ENCODE measurements around the gene IPP. TPM values are rescaled to one million over a fixed set of nuclear protein-coding genes. Genes with fewer than 3 reads are reported as not detected.

IPP gene
- total and polyA plus RNA-seq, 2 of the 4 experiments (the other 2 are of a cell fraction) = 4.6 to 10.6 TPM

GRCh38 chr1:45721207-45721606 lies 29.2 kb downstream of the IPP start:
- in situ Hi-C loops (cut with MboI; ENCODE audit: low sequenced_read_pairs) = no loop called here
- no peaks in the 10 kb centered on the region for H3K27me3 ChIP-seq (ENCODE audit: control insufficient read depth, insufficient read depth, low read length)
- peaks cover 4% of the 10 kb centered on the region; the same call in 1 of the 2 replicates for H3K4me1 ChIP-seq (ENCODE audit: control insufficient read depth, insufficient read depth, low read length)
- 0 out of 2 replicates have a peak, but pooled peaks cover 3% of the 10 kb centered on the region for H3K9me1 ChIP-seq (ENCODE audit: insufficient read depth, low read length)
- H3K4me2 ChIP-seq (ENCODE audit: low read depth, low read length) = no peak overlapping the region
- CTCF ChIA-PET = no interaction called here
- BruUV-seq (replicated peaks) = no TSS peak
- H3K79me1 ChIP-seq (ENCODE audit: low read depth in 1 of 2, low read length in 2 of 2) = no peaks in the 10 kb centered on the region
- peak overlapping the region; percentile 16 for H2BK5ac ChIP-seq (ENCODE audit: low read depth, low read length, poor library complexity, severe bottlenecking)
- peak overlapping the region; percentile 51 for H2BK20ac ChIP-seq (ENCODE audit: low read depth, low read length)
- H3K4ac ChIP-seq (ENCODE audit: low read depth, low read length) = peak overlapping the region; percentile 75
- peak overlapping the region; percentile 48; the same call in 1 of the 2 replicates for H3K18ac ChIP-seq (ENCODE audit: low read depth, low read length)
- peak overlapping the region; percentile 79; the same call in 1 of the 2 replicates for H3K27ac ChIP-seq (ENCODE audit: insufficient read depth, low read length)
- peak overlapping the region; percentile 25; the same call in 1 of the 3 replicates for H2BK15ac ChIP-seq (ENCODE audit: low read depth, low read length)
- H2AFZ ChIP-seq (replicated peaks; ENCODE audit: low read length, poor library complexity) = peak overlapping the region; percentile 60
- intact Hi-C loops (cut with micrococcal nuclease) = no loop called here
- TF ChIP-seq MAZ (IDR thresholded peaks at IDR 0.05; ENCODE audit: borderline replicate concordance, low read depth, low read length) = no peak
- TF ChIP-seq FOS (IDR thresholded peaks at IDR 0.05; ENCODE audit: low read depth, low read length) = no peak
- TF ChIP-seq USF2 (IDR thresholded peaks at IDR 0.05; ENCODE audit: low read depth, low read length) = no peak
- TF ChIP-seq CHD1 (IDR thresholded peaks at IDR 0.05; ENCODE audit: low read depth, low read length) = no peak
- no peak for TF ChIP-seq NFE2L2 (IDR thresholded peaks at IDR 0.05; ENCODE audit: low read depth, low read length)
- TF ChIP-seq, protein P1, sequence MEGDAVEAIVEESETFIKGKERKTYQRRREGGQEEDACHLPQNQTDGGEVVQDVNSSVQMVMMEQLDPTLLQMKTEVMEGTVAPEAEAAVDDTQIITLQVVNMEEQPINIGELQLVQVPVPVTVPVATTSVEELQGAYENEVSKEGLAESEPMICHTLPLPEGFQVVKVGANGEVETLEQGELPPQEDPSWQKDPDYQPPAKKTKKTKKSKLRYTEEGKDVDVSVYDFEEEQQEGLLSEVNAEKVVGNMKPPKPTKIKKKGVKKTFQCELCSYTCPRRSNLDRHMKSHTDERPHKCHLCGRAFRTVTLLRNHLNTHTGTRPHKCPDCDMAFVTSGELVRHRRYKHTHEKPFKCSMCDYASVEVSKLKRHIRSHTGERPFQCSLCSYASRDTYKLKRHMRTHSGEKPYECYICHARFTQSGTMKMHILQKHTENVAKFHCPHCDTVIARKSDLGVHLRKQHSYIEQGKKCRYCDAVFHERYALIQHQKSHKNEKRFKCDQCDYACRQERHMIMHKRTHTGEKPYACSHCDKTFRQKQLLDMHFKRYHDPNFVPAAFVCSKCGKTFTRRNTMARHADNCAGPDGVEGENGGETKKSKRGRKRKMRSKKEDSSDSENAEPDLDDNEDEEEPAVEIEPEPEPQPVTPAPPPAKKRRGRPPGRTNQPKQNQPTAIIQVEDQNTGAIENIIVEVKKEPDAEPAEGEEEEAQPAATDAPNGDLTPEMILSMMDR (conservative IDR thresholded peaks at IDR 0.05; ENCODE audit: low read depth, low read length) = no peak
- no peak for TF ChIP-seq RFX5 (IDR thresholded peaks at IDR 0.05; ENCODE audit: low read depth, low read length)
- no peak for TF ChIP-seq CEBPB (IDR thresholded peaks at IDR 0.05; ENCODE audit: low read depth, low read length)
- no peak for TF ChIP-seq SMC3 (IDR thresholded peaks at IDR 0.05; ENCODE audit: low read depth, low read length)
- TF ChIP-seq MAFK (IDR thresholded peaks at IDR 0.05; ENCODE audit: low read depth, low read length) = no peak
- TF ChIP-seq MXI1 (IDR thresholded peaks at IDR 0.05; ENCODE audit: borderline replicate concordance, low read depth, low read length) = no peak
- TF ChIP-seq BHLHE40 (IDR thresholded peaks at IDR 0.05; ENCODE audit: low read depth, low read length) = no peak
- TF ChIP-seq, protein P2, sequence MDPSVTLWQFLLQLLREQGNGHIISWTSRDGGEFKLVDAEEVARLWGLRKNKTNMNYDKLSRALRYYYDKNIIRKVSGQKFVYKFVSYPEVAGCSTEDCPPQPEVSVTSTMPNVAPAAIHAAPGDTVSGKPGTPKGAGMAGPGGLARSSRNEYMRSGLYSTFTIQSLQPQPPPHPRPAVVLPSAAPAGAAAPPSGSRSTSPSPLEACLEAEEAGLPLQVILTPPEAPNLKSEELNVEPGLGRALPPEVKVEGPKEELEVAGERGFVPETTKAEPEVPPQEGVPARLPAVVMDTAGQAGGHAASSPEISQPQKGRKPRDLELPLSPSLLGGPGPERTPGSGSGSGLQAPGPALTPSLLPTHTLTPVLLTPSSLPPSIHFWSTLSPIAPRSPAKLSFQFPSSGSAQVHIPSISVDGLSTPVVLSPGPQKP (IDR thresholded peaks at IDR 0.05; ENCODE audit: borderline replicate concordance, low read depth, low read length) = no peak
- TF ChIP-seq RAD21 (IDR thresholded peaks at IDR 0.05; ENCODE audit: low read length) = no peak
- no peak for TF ChIP-seq POLR2A (IDR thresholded peaks at IDR 0.05; ENCODE audit: low read depth, low read length)
- no peak for TF ChIP-seq RCOR1 (IDR thresholded peaks at IDR 0.05; ENCODE audit: insufficient replicate concordance, low read length)
- no peak overlapping the region for H3K4me3 ChIP-seq (ENCODE audit: insufficient read depth, low read depth, low read length)
- DNase-seq (peak; percentile 61), ATAC-seq (ENCODE audit: low read depth) (peak; percentile 94)
- H3K56ac ChIP-seq (ENCODE audit: extremely low read depth, insufficient read depth, low read length) = peak overlapping the region; percentile 67; the same call in 1 of the 2 replicates
- dilution Hi-C loops (cut with HindIII; ENCODE audit: low sequenced_read_pairs, unreplicated experiment) = no loop called here
- no peaks in the 10 kb centered on the region for H4K20me1 ChIP-seq (ENCODE audit: insufficient read depth, low read length)
- no peak overlapping the region for H4K5ac ChIP-seq (ENCODE audit: low read depth, low read length)
- no peak overlapping the region for H2AK5ac ChIP-seq (ENCODE audit: low read depth, low read length)
- H2AK9ac ChIP-seq (replicated peaks; ENCODE audit: low read depth, low read length, poor library complexity) = no peak overlapping the region
- H3K36me3 ChIP-seq (ENCODE audit: control insufficient read depth, insufficient read depth, low read length) = peaks cover 1% of the 10 kb centered on the region; the same call in 1 of the 2 replicates
- H3K9me3 ChIP-seq (ENCODE audit: control insufficient read depth, insufficient read depth, low read length) = no peaks in the 10 kb centered on the region
- peak overlapping the region; percentile 77 for H2BK120ac ChIP-seq (ENCODE audit: low read depth, low read length)
- peak overlapping the region; percentile 69 for H3K23ac ChIP-seq (ENCODE audit: low read depth, low read length)
- H3K9ac ChIP-seq (ENCODE audit: low read depth, low read length) = 0 out of 2 replicates have a peak overlapping the region, but pooled peaks have one; percentile 40
- peak overlapping the region; percentile 74; the same call in 1 of the 2 replicates for H4K91ac ChIP-seq (ENCODE audit: insufficient read depth, low read depth, low read length)
- peak overlapping the region in 1 of 2 experiments; percentile 87; a peak in 1 of 4 replicates for H4K8ac ChIP-seq (ENCODE audit: low read depth in 2 of 2, low read length in 2 of 2)
- H3K14ac ChIP-seq (replicated peaks; ENCODE audit: low read depth, low read length) = peak overlapping the region; percentile 48
- POLR2A ChIA-PET (ENCODE audit: unreplicated experiment) = no interaction called here
- no CpG with 5 or more reads among the region's 1 CpG for WGBS, 2 experiments (ENCODE audit: extremely low coverage in 2 of 2, insufficient read length in 1 of 2)
